OCI-LY3 (cell line): Measurements from ENCODE around the gene KIAA1191.

Source experiments
- H2AFZ ChIP-seq: fragments of 200-600, 300-600 bp; shearing (Covaris generic); 2 replicates; pipeline ENCODE4 v1.6.0; 2014; ENCODE audit warnings: antibody characterized with exemption, low read depth, low read length
- H3K27ac ChIP-seq: fragments of 200-600, 300-600 bp; sonication (generic); 2 replicates; pipeline ENCODE4 v1.5.1; 2014; ENCODE audit warnings: mild to moderate bottlenecking, low read length, moderate library complexity, mixed read lengths
- H3K27me3 ChIP-seq: fragments of 200-600, 300-600 bp; sonication (generic); 2 replicates; pipeline ENCODE4 v1.6.1; 2014; ENCODE audit warnings: low read depth, low read length, mixed read lengths
- H3K36me3 ChIP-seq: fragments of 200-600, 300-600 bp; sonication (generic); replicated peaks from 2 replicates; pipeline ENCODE3; 2014; ENCODE audit warnings: low read depth, low read length, mixed read lengths
- H3K4me1 ChIP-seq: fragments of 300-600, 200-600 bp; sonication (generic); 2 replicates; pipeline ENCODE4 v1.6.1; 2014; ENCODE audit warnings: low read length, mixed read lengths
- H3K4me2 ChIP-seq: fragments of 200-600, 300-600 bp; sonication (generic); 2 replicates; pipeline ENCODE4 v1.6.1; 2014; ENCODE audit warnings: low read length, mixed read lengths
- H3K4me3 ChIP-seq: fragments of 300-600, 200-600 bp; sonication (generic); 2 replicates; pipeline ENCODE4 v1.5.1; 2014; ENCODE audit warnings: antibody characterized with exemption, mild to moderate bottlenecking, low read length, moderate library complexity
- H3K79me2 ChIP-seq: fragments of 300-600, 200-600 bp; shearing (Covaris generic); 2 replicates; pipeline ENCODE4 v1.6.1; 2014; ENCODE audit warnings: mild to moderate bottlenecking, low read length, mixed read lengths
- H3K9ac ChIP-seq: fragments of 300-600, 200-600 bp; shearing (Covaris generic); 2 replicates; pipeline ENCODE4 v1.6.0; 2014; ENCODE audit warnings: mild to moderate bottlenecking, low read length, moderate library complexity
- H3K9me3 ChIP-seq: fragments of 200-600, 300-600 bp; shearing (Covaris generic); 2 replicates; pipeline ENCODE4 v1.6.1; 2014; ENCODE audit warnings: low read length, mixed read lengths; ENCODE audit not compliant: insufficient read depth
- H4K20me1 ChIP-seq: fragments of 200-600, 300-600 bp; sonication (generic); 2 replicates; pipeline ENCODE4 v1.6.1; 2016; ENCODE audit warnings: low read length, mixed read lengths; ENCODE audit not compliant: insufficient read depth
- EZH2phosphoT487 ChIP-seq: fragments of 200-600 bp; shearing (Covaris generic); IDR thresholded peaks from 2 replicates; pipeline ENCODE4 v1.6.1; 2018; ENCODE audit warnings: antibody characterized with exemption, mixed run types, low read depth
- TF ChIP-seq, protein P1 (sequence below): fragments of 200-600, 300-600 bp; sonication (generic); IDR thresholded peaks from 2 replicates; pipeline ENCODE4 v1.5.1; 2014; ENCODE audit warnings: antibody characterized with exemption, low read length, low read depth

KIAA1191 gene

DNA sequence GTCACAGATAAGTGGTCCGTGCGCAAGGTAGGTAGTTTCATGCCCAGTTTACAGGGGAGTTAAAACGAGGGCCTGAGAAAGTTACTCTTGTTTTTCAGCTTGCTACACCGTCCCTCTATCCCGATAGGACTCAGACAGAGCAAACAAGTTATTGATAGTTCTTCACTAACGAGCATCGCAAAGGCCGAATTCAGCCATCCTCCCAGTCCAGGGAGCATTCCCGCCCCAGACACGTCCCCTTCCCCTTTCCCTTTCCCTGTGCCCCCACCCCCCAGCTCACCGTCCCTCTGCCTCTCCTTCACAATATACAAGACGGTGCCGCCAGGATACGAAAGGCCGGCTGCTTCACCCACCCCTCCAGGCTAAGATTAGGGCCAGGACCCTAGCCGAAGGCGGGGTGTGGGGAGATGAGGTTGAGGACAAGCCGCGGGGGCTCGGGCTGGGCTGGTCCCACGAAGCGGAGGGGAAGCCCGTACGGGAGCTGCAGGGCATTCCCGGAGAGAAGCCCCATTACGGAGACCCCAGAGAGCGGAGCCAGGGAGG is 599 bp downstream of the KIAA1191 start:
- Histone ChIP-seq H4K20me1 (peaks cover 6% of the 10 kb centered on the region), H3K4me3 (peak overlapping the region; percentile 98), H3K36me3 (peaks cover 26% of the 10 kb centered on the region), H3K4me1 (peaks cover 18% of the 10 kb centered on the region), H3K9me3 (no peaks in the 10 kb centered on the region), H3K9ac (peak overlapping the region; percentile 97), H3K27me3 (no peaks in the 10 kb centered on the region), H3K27ac (peak overlapping the region; percentile 90), H2AFZ (peak overlapping the region; percentile 51; the same call in 1 of the 2 replicates), H3K4me2 (peak overlapping the region; percentile 92), H3K79me2 (peaks cover 53% of the 10 kb centered on the region)
- TF ChIP-seq, protein P1, sequence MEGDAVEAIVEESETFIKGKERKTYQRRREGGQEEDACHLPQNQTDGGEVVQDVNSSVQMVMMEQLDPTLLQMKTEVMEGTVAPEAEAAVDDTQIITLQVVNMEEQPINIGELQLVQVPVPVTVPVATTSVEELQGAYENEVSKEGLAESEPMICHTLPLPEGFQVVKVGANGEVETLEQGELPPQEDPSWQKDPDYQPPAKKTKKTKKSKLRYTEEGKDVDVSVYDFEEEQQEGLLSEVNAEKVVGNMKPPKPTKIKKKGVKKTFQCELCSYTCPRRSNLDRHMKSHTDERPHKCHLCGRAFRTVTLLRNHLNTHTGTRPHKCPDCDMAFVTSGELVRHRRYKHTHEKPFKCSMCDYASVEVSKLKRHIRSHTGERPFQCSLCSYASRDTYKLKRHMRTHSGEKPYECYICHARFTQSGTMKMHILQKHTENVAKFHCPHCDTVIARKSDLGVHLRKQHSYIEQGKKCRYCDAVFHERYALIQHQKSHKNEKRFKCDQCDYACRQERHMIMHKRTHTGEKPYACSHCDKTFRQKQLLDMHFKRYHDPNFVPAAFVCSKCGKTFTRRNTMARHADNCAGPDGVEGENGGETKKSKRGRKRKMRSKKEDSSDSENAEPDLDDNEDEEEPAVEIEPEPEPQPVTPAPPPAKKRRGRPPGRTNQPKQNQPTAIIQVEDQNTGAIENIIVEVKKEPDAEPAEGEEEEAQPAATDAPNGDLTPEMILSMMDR, result no peak
- no peak for TF ChIP-seq EZH2phosphoT487

DNA sequence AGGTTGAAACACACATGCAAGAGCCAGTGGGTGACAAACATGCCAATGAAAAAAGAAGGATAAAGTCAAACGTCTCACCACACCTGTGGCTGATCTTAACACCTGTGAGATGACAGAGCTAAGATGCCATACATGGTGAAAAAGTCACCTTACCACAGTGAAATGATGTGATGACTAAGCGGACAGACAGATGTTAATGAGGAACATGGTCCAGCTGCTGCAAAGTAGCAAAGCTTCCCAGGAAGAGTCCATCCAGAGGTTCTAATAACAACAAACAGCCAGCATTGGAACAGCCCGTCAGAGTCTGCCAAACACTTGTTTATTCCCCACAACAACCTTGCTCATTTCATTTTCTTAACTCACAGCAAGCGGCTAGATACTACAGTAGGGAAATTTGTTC is 1.9 kb downstream of the KIAA1191 start:
- Histone ChIP-seq H3K9ac (no peak overlapping the region), H3K27ac (no peak overlapping the region), H3K27me3 (no peaks in the 10 kb centered on the region), H3K4me1 (peaks cover 15% of the 10 kb centered on the region), H3K4me3 (peak overlapping the region; percentile 22; the same call in 1 of the 2 replicates), H3K9me3 (no peaks in the 10 kb centered on the region), H3K4me2 (peak overlapping the region; percentile 42), H3K79me2 (peaks cover 66% of the 10 kb centered on the region), H2AFZ (no peak overlapping the region), H4K20me1 (peaks cover 6% of the 10 kb centered on the region), H3K36me3 (peaks cover 36% of the 10 kb centered on the region)
- no peak for TF ChIP-seq EZH2phosphoT487
- TF ChIP-seq, protein P1, result no peak

DNA sequence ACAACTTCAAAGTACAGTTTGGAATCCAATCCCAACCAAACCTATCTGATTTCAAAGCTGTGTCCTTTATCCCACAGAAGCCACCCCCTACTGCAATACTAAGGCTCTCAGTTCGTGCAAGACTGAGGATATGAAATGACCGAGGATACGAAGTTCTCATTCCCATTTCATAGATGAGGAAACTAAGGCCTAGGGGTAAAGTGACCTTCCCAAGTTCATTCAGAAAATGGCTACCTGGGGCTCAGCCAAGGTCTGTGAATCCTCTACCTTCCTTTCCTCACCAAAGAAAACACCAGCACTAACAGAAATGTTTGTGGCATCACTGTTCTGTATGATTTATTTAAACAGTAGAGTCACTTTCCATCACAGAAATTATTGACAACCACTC is 5.4 kb downstream of the KIAA1191 start:
- Histone ChIP-seq H2AFZ (no peak overlapping the region), H3K79me2 (peaks cover 94% of the 10 kb centered on the region), H3K4me1 (peaks cover 31% of the 10 kb centered on the region), H3K4me2 (no peak overlapping the region), H3K9me3 (no peaks in the 10 kb centered on the region), H3K27me3 (no peaks in the 10 kb centered on the region), H3K9ac (no peak overlapping the region), H4K20me1 (peaks cover 6% of the 10 kb centered on the region), H3K36me3 (peaks cover 59% of the 10 kb centered on the region), H3K27ac (no peak overlapping the region), H3K4me3 (no peak overlapping the region)
- TF ChIP-seq, protein P1, result no peak
- TF ChIP-seq EZH2phosphoT487, result no peak

DNA sequence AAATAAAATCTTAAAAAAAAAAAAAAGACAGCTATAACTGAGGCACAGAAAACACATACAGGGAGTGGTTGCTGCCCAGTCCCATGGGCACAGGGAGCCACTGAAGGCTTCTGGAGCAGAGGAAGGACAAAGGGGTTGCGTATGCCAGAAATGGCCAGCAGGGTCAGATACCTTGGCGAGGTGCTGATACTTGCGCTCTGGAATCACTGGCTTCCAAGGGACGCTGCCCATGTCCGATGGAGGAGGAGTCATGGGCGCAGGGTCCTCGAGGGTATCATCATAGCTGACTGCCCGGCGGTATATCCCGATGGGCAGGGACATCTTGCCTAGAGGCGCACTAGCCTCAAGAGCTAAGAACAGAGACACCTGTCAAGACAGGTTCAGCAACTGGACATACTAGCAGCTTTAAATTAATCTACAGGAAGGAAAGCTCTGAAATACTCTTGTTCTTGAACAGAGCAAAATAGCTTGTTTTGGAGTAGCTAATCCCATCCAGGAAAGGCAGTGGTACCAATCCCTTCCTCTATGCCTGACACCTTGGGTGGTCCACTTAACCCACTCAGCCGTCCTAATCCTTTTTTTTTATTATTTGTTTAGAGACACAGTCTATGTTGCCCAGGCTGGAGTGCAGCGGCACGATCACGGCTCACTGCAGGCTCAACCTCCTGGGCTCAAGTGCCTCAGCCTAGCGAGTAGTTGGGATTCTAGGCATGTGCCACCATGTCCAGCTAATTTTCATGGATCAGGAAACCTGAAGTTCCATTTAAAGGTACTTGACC is 6.0 kb downstream of the KIAA1191 start:
- TF ChIP-seq, protein P1, result no peak
- no peak for TF ChIP-seq EZH2phosphoT487
- H3K27me3 ChIP-seq, result no peaks in the 10 kb centered on the region
- H3K4me1 ChIP-seq, result peaks cover 35% of the 10 kb centered on the region
- no peak overlapping the region for H3K27ac ChIP-seq
- no peak overlapping the region for H3K9ac ChIP-seq
- H3K4me3 ChIP-seq, result no peak overlapping the region
- H2AFZ ChIP-seq, result no peak overlapping the region
- peaks cover 62% of the 10 kb centered on the region for H3K36me3 ChIP-seq
- peaks cover 6% of the 10 kb centered on the region for H4K20me1 ChIP-seq
- H3K9me3 ChIP-seq, result no peaks in the 10 kb centered on the region
- peaks cover 94% of the 10 kb centered on the region for H3K79me2 ChIP-seq
- no peak overlapping the region for H3K4me2 ChIP-seq
